IMR-90 (cell line): Measurements from ENCODE around the gene THEM4. TPM values are rescaled to one million over a fixed set of nuclear protein-coding genes. Genes with fewer than 3 reads are reported as not detected.

Experiments
- ATAC-seq: fragments of 200-7000 bp; cut with Tn5 transposase; 2 replicates; pipeline ENCODE4 v1.9.1; 2020; ENCODE audit warnings: low read depth, mild to moderate bottlenecking, moderate library complexity
- BruUV-seq: library from RNA; stranded (reverse); fragments of 400-500 nt; replicated peaks from 2 replicates; lab custom pipeline; 2021; lab: Mats Ljungman, UMichigan
- CTCF ChIA-PET: fragments of 300-600 bp; formaldehyde crosslinking; extraction: SDS; loops from one replicate; lab custom pipeline; 2021; ENCODE audit warnings: antibody characterized with exemption; lab: Yijun Ruan, JAX
- POLR2A ChIA-PET: fragments of 300-600 bp; sonication (Branson Sonifier 250); formaldehyde crosslinking; loops from one replicate; lab custom pipeline; 2022; ENCODE audit warnings: antibody characterized with exemption; ENCODE audit not compliant: unreplicated experiment; lab: Charles Lee
- DNase-seq: peaks from one replicate; pipeline ENCODE4 v3.0.0; 2013
- H2AFZ ChIP-seq: replicated peaks from 2 replicates; pipeline ENCODE3; 2013; ENCODE audit warnings: low read length, mild to moderate bottlenecking; ENCODE audit not compliant: poor library complexity
- H2AK5ac ChIP-seq: 2 replicates; pipeline ENCODE4 v1.6.1; 2013; ENCODE audit warnings: low read depth, low read length, inconsistent platforms
- H2AK9ac ChIP-seq: replicated peaks from 2 replicates; pipeline ENCODE3; 2013; ENCODE audit warnings: mild to moderate bottlenecking, low read depth, low read length, moderate library complexity; ENCODE audit not compliant: poor library complexity
- H2BK120ac ChIP-seq: 2 replicates; pipeline ENCODE4 v1.6.1; 2013; ENCODE audit warnings: low read depth, low read length, inconsistent platforms
- H2BK15ac ChIP-seq: 3 replicates; pipeline ENCODE4 v1.6.1; 2013; ENCODE audit warnings: low read depth, low read length, inconsistent platforms
- H2BK20ac ChIP-seq: 2 replicates; pipeline ENCODE4 v1.6.1; 2013; ENCODE audit warnings: low read depth, mild to moderate bottlenecking, inconsistent platforms, low read length, moderate library complexity
- H2BK5ac ChIP-seq: 2 replicates; pipeline ENCODE4 v1.6.1; 2013; ENCODE audit warnings: mild to moderate bottlenecking, low read depth, low read length, inconsistent platforms; ENCODE audit not compliant: poor library complexity, severe bottlenecking
- H3K14ac ChIP-seq: replicated peaks from 2 replicates; pipeline ENCODE4 v1.6.1; 2013; ENCODE audit warnings: low read depth, low read length, inconsistent platforms
- H3K18ac ChIP-seq: 2 replicates; pipeline ENCODE4 v1.6.1; 2013; ENCODE audit warnings: low read depth, low read length, control low read depth
- H3K23ac ChIP-seq: 2 replicates; pipeline ENCODE4 v1.6.1; 2013; ENCODE audit warnings: low read depth, low read length, inconsistent platforms
- H3K27ac ChIP-seq: 2 replicates; pipeline ENCODE4 v1.5.1; 2013; ENCODE audit warnings: mild to moderate bottlenecking, control low read depth, low read length; ENCODE audit not compliant: insufficient read depth
- H3K27me3 ChIP-seq: 2 replicates; pipeline ENCODE4 v1.6.1; 2013; ENCODE audit warnings: low read length; ENCODE audit not compliant: control insufficient read depth, insufficient read depth
- H3K36me3 ChIP-seq: 2 replicates; pipeline ENCODE4 v1.6.1; 2013; ENCODE audit warnings: low read length, mixed read lengths; ENCODE audit not compliant: control insufficient read depth, insufficient read depth
- H3K4ac ChIP-seq: 2 replicates; pipeline ENCODE4 v1.6.1; 2013; ENCODE audit warnings: low read depth, low read length, inconsistent platforms
- H3K4me1 ChIP-seq: 2 replicates; pipeline ENCODE4 v1.6.1; 2013; ENCODE audit warnings: low read length, mixed read lengths; ENCODE audit not compliant: control insufficient read depth, insufficient read depth
- H3K4me2 ChIP-seq: 2 replicates; pipeline ENCODE4 v1.6.1; 2013; ENCODE audit warnings: low read depth, mild to moderate bottlenecking, control low read depth, low read length, moderate library complexity
- H3K4me3 ChIP-seq: 2 replicates; pipeline ENCODE4 v1.5.1; 2013; ENCODE audit warnings: low read depth, mild to moderate bottlenecking, control low read depth, low read length, moderate library complexity; ENCODE audit not compliant: insufficient read depth
- H3K56ac ChIP-seq: 2 replicates; pipeline ENCODE4 v1.6.1; 2013; ENCODE audit warnings: low read length, inconsistent platforms; ENCODE audit not compliant: insufficient read depth; ENCODE audit errors: extremely low read depth
- H3K79me1 ChIP-seq, 2 experiments: 2 replicates each; pipeline ENCODE4 v1.6.1; 2013; ENCODE audit warnings: low read length in 2 of 2, inconsistent platforms in 1 of 2, low read depth in 1 of 2
- H3K9ac ChIP-seq: 2 replicates; pipeline ENCODE4 v1.6.1; 2013; ENCODE audit warnings: low read depth, low read length, control low read depth
- H3K9me1 ChIP-seq: 2 replicates; pipeline ENCODE4 v1.6.1; 2013; ENCODE audit warnings: low read length, inconsistent platforms; ENCODE audit not compliant: insufficient read depth
- H3K9me3 ChIP-seq: 2 replicates; pipeline ENCODE4 v1.6.1; 2013; ENCODE audit warnings: low read length; ENCODE audit not compliant: control insufficient read depth, insufficient read depth
- H4K20me1 ChIP-seq: 2 replicates; pipeline ENCODE4 v1.6.1; 2013; ENCODE audit warnings: low read length, inconsistent platforms; ENCODE audit not compliant: insufficient read depth
- H4K5ac ChIP-seq: 2 replicates; pipeline ENCODE4 v1.6.1; 2013; ENCODE audit warnings: mild to moderate bottlenecking, low read depth, low read length, control low read depth
- H4K8ac ChIP-seq, 2 experiments: 2 replicates each; pipeline ENCODE4 v1.6.1; 2013; ENCODE audit warnings: low read depth in 2 of 2, low read length in 2 of 2, control low read depth in 1 of 2, inconsistent platforms in 1 of 2
- H4K91ac ChIP-seq: 2 replicates; pipeline ENCODE4 v1.6.1; 2013; ENCODE audit warnings: low read depth, low read length, inconsistent platforms; ENCODE audit not compliant: insufficient read depth
- BHLHE40 ChIP-seq: fragments of 150-350 bp; IDR thresholded peaks from 2 replicates; pipeline ENCODE4 v1.6.1; 2016; ENCODE audit warnings: mild to moderate bottlenecking, low read depth, low read length
- NFE2L2 ChIP-seq: fragments of 150-350 bp; IDR thresholded peaks from 2 replicates; pipeline ENCODE4 v1.6.1; 2016; ENCODE audit warnings: low read depth, mild to moderate bottlenecking, low read length
- WGBS, 2 experiments: methylation state at CpG; one replicate each; pipeline versions ENCODE4 v1.1.5 to v1.1.7; 2013; ENCODE audit warnings: missing lambda C conversion rate in 2 of 2; ENCODE audit not compliant: insufficient read length in 1 of 2; ENCODE audit errors: extremely low coverage in 2 of 2; 5-methylcytosine and 5-hydroxymethylcytosine counted together
- dilution Hi-C: fragments of 300-500 bp; cut with HindIII; formaldehyde crosslinking; loops from one replicate; pipeline ENCODE4 v1.14.3; 2018; ENCODE audit warnings: low sequenced_read_pairs; ENCODE audit not compliant: unreplicated experiment
- in situ Hi-C: fragments of 300-500 bp; cut with MboI; formaldehyde crosslinking; loops from 3 replicates; pipeline ENCODE4 v1.14.3; 2019; ENCODE audit warnings: low sequenced_read_pairs, inconsistent platforms, mixed read lengths
- intact Hi-C: fragments of 100-400 bp; cut with micrococcal nuclease; formaldehyde crosslinking; loops from 2 replicates; pipeline ENCODE4 v1.10.0; 2022
- polyA plus RNA-seq, 3 experiments: library from polyadenylated mRNA; depleted of rRNA; stranded (reverse); fragments of >200 nt; gene quantifications; 2 replicates each; pipeline ENCODE4 v1.2.3, GENCODE V29; 2012; ENCODE audit warnings: low replicate concordance in 1 of 3
- total RNA-seq: library from RNA; depleted of rRNA; stranded (reverse); fragments of >200 nt; gene quantifications from 2 replicates; pipeline ENCODE4 v1.2.3, GENCODE V29; 2012

Gene THEM4
- total and polyA plus RNA-seq, 2 of the 4 experiments (the other 2 are of a cell fraction): 7.3 to 15.7 TPM

DNA sequence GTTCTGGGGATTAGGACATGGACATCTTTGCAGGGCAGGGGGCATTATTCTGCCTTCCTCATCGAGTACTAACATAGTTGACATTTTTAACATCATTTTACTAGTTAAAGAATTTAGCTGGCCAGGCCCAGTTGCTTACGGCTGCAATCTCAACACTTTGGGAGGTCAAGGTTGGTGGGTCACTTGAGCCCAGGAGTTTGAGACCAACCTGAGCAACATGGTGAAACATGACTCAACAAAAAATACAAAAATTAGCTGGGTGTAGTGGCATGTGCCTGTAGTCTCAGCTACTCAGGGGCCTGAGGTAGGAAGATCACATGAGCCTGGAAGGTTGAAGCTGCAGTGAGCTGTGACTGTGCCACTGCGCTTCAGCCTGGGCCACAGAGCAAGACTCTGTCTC, 29.8 kb upstream of the THEM4 start:
- Histone ChIP-seq H4K8ac (no peak overlapping the region), H2AFZ (no peak overlapping the region), H2BK5ac (no peak overlapping the region), H3K18ac (no peak overlapping the region), H2BK120ac (no peak overlapping the region), H4K20me1 (no peaks in the 10 kb centered on the region), H3K4me1 (peaks cover 2% of the 10 kb centered on the region), H4K91ac (no peak overlapping the region), H3K4me3 (no peak overlapping the region), H3K36me3 (no peaks in the 10 kb centered on the region), H3K9ac (no peak overlapping the region), H2AK9ac (no peak overlapping the region), H2BK15ac (no peak overlapping the region), H3K23ac (no peak overlapping the region), H3K9me3 (no peaks in the 10 kb centered on the region), H3K79me1 (no peaks in the 10 kb centered on the region), H3K27me3 (no peaks in the 10 kb centered on the region), H3K56ac (no peak overlapping the region), H3K27ac (no peak overlapping the region), H4K5ac (no peak overlapping the region), H3K4me2 (no peak overlapping the region), H2AK5ac (no peak overlapping the region), H3K4ac (no peak overlapping the region), H2BK20ac (no peak overlapping the region), H3K9me1 (peaks cover 2% of the 10 kb centered on the region; the same call in 1 of the 2 replicates), H3K14ac (no peak overlapping the region)
- dilution Hi-C loops: no loop called here
- no CpG with 5 or more reads among the region's 3 CpGs for WGBS, 2 experiments
- CTCF ChIA-PET: interaction anchor here (1.7 kb wide), 1 partner anchor 63 kb away, joined by 4 read pairs; no protein-coding TSS in a partner anchor
- POLR2A ChIA-PET: no interaction called here
- ATAC-seq (no peak), DNase-seq (no peak)
- peak; percentile 52; the same call in 1 of the 2 replicates for TF ChIP-seq NFE2L2
- TF ChIP-seq BHLHE40: no peak
- intact Hi-C loops: loop anchor here (10.0 kb wide), 1 partner anchor 246 kb away; no protein-coding TSS in a partner anchor
- in situ Hi-C loops: no loop called here
- BruUV-seq: no TSS peak
